IPS-NIHi7 (cell line): ENCODE measurements around the gene GLG1.

ENCODE experiments used
- DNase-seq: peaks from one replicate; pipeline ENCODE4 v3.0.0; 2012; ENCODE audit warnings: mixed read lengths; ENCODE audit errors: extremely low spot score

GLG1 gene

DNA sequence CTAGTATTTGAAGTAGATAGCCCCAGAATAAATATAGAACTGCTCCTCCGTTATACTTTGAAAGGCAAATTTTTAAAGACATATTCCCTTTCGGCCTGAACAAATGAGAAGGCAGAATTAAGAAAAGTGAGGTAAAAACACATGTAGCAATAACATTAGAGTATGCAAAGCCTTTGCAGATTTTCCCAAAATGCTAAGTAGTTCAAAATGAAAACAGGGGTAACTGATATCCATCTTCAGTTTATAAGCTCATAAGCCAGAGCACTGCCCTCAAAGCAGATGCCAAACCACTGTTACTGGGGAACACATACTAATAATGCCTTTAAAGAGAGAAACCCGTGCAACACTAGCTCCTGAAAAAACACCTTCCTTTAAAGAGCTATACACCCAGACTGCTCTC lies 134.4 kb downstream of the GLG1 start:
- DNase-seq = no peak

- no peak for DNase-seq
Observed at GRCh38 chr16:74472010-74472409, 134.9 kb downstream of the GLG1 start.

GRCh38 chr16:74469946-74470478 lies 136.9 kb downstream of the GLG1 start:
- DNase-seq = no peak

DNA sequence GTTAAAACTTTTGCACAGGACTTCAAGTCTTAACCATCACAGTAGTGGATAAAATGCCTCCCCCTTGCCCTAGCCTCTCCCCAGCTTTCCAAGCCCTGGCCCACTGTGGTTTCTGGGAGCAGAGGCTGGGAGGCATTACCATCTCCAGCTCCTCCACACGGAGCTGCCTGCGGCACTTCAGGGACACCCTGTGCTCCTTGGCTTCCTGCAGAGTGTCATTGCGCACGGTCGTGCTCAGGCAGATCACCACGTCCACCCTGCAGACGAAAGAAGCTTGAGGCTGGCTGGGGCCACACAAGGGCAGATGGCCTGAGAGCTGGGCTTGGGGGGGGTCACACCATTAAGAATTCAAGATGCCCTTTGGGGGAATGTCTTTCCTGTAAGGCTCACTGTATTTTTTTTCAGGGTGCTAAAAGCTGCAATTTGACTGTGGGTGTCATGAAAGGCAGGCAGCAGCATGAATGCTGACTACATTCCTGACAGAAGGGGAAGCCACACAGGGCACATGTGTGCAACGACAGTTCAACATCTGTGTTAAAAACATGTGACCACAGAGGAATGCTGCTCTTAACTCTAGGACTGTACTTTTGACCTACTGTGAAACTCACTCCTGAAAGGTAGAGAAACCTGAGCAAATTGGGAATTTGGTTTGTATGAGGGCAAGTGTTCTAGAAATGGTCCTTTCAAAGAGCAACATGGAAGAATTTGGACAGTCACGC lies 137.9 kb downstream of the GLG1 start:
- DNase-seq = no peak

- no peak for DNase-seq
Observed at GRCh38 chr16:74466872-74467271, 140.0 kb downstream of the GLG1 start.

- DNase-seq = no peak
Observed at GRCh38 chr16:74465851-74466685, 140.8 kb downstream of the GLG1 start.

DNA sequence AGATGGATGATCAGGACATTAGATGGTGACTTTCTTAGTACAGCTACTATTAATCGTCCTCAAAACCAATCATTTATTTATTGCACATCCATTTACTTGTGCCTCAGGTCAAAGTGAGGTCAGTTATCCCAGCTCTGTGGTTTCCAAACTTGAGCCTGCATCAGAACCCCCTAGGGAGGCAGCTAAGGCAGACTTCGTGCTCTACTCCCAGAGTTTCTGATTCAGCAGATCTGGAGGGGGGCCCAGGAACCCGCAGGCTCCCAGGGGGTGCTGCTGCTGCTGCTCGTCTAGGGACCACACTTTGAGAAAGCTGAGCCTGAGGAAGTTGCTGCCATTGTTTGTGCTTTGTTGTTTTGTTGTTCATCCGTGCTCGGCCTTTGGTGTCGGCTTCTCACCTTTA lies 141.6 kb downstream of the GLG1 start:
- DNase-seq = no peak

- DNase-seq = no peak
Observed at GRCh38 chr16:74463888-74464287, 143.0 kb downstream of the GLG1 start.

DNA sequence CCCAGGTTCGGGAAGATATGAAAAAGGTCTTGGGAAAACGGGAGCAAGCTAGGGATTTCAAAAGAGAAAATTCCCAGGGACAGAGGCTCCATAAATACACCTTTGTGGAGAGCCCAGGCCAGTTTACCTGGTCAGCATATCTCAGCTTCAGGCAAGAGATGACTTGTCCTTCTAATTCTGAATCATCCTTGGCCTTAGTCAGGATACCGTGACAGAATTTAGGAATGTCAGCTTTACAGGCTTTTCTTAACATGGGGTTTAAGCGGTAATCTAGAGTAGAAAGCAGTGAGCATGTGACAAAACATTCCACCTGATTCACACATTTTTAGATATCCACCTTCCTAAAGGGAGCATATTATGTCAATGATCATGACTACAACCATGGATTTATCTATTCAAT lies 144.6 kb downstream of the GLG1 start:
- DNase-seq = no peak

GRCh38 chr16:74461826-74462225 lies 145.1 kb downstream of the GLG1 start:
- no peak for DNase-seq

DNA sequence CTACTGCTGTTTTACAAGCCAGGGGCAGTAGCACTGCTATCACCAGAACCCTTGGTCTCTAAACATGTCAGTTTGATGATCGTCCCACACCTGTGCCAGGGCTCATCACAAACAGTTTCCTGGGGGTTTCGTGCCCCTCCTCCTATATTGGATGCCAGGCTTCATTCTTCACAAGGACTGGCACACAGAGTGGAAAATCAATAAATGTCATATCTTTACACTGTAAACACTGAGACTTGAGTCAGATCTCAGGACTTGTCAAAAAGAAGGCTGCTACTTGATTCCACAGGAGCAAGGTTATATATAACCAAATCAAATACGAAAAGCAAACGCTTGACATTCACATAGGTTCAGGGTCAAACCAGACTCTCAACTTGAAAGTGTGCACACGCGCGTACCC lies 146.4 kb downstream of the GLG1 start:
- DNase-seq = no peak

DNA sequence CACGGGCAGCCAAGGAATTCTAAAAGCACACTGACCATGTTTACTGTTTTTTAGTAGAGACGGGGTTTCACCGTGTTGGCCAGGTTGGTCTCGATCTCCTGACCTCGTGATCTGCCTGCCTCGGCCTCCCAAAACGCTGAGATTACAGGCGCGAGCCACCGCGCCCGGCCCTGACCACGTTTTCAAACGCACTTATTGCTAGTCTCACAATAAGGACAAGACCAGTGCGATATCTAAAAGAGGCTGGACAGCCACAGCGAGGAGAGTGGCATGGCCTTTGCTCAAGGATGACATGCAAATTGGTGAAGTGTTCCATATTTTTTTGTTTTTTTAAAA lies 150.7 kb downstream of the GLG1 start:
- DNase-seq = no peak

- no peak for DNase-seq
Observed at GRCh38 chr16:74455619-74456289, 151.2 kb downstream of the GLG1 start.

DNA sequence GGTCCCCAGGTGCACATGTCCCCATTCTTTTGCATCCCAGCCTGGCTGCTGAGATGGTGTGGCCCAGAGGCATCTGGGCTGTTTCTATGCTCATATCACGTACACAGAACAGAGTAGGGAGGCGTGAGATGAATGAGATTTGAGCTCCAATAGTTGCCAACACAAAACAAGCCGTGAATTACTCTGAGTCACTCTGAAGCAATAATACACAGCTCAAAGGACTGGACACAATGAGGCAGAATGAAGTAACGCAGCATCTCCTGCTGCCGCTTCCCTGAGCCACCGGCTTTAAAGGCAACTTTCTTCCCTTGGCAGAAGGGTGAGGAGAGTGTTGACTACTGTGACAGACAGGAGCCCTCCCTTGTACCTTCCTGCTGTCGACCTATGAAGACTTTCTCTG lies 151.7 kb downstream of the GLG1 start:
- no peak for DNase-seq

GRCh38 chr16:74451951-74452758 lies 154.8 kb downstream of the GLG1 start:
- DNase-seq = no peak

- DNase-seq = no peak
Observed at GRCh38 chr16:74450967-74451760, 155.8 kb downstream of the GLG1 start.

GRCh38 chr16:74450236-74450635 lies 156.7 kb downstream of the GLG1 start:
- DNase-seq = no peak

- no peak for DNase-seq
Observed at GRCh38 chr16:74449470-74449869, 157.4 kb downstream of the GLG1 start.

- no peak for DNase-seq
Observed at GRCh38 chr16:74448990-74449389, 157.9 kb downstream of the GLG1 start.

GRCh38 chr16:74447578-74447977 lies 159.3 kb downstream of the GLG1 start:
- no peak for DNase-seq

DNA sequence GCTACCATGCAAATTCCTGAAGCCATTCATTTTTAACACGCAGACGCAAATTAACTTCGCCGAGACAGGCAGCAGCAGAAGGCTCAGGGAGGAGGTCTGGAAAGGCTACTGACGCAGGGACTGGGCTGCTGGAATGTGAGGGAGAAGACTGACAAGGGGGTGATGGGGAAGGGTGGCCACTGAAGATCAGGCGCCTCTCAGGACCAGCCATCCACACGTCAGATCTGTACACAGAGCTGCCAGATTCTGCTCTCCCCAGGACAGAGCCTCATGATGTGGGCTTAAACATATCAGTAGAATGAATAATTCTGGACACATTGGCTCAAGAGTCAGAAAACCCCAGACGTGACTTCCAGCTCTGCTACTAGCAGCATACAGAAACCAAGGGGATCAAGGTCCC lies 160.0 kb downstream of the GLG1 start:
- no peak for DNase-seq
